HG02759 (cell line): ENCODE data around the gene CCDC88B.

Source experiments
- ATAC-seq: cut with Tn5 transposase; IDR thresholded peaks from one replicate; pipeline ENCODE4 v1.9.1; 2021; ENCODE audit warnings: mild to moderate bottlenecking, moderate library complexity; ENCODE audit not compliant: unreplicated experiment

Gene CCDC88B

DNA sequence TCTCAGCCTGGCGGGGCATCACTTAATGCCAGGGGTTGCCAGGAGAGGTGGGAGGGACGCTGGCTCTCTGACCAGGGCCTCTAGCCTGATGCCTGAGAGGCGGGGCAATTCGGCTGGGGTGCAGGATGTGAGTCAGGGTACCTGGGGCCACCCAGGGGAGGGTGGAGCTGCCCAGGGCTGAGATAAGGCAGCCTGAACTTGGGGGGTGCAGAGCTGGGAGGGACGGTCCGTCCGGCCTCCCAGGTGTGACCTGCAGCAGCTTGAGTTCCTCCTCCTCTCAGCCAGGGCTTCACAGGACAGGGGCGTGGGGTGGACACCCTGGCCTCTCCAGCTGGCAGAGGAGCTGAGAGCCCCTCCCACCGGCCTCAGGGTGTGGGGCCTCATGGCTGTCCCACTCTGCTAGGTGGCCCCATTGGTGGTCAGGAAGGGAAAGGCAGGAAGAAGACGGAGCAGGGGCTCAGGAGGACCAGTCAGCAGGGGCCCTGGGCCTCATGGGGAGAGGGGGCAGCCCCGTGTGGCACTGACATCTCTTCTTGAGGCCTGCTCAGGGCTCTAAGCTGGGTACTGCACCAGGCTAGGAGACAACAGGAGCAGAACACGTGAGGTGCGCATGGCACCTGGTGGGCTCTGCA is 18.0 kb downstream of the CCDC88B start:
- ATAC-seq: no peak

- ATAC-seq: no peak
Measured at GRCh38 chr11:64358536-64358906, 18.5 kb downstream of the CCDC88B start.

DNA sequence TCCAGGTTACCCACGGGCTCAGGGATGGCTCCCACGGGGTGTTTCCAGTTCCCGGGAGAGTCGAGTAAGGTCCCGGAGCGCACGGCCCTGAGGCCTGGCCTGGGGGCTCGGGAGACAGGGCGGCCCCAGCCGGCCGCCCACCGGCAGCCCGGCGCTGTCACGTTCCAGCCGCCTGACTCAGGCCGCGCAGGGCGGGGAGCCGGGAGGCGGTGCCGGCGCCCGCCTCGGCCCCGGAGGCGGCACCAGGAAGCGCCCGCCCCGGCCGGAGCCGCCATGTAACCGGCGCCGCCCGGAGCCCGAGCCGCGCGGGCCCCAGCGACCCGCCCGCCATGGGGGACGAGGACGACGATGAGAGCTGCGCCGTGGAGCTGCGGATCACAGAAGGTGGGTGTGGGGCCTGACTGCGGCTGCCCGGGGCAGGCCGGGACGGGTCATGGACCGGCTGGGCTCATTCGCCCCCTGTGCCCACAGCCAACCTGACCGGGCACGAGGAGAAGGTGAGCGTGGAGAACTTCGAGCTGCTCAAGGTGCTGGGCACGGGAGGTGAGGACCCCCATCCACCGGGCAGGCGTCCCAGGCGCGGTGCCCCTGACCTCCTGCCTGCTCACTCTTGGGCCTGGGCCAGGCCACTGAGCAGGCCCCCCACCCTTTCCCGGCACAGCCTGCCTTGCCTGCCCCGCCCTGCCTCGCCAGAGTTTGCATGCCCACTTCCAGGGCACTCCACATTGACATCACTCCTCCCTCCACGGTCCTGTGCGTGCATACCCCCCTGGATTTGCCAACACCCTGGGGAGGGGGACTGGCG is 19.1 kb downstream of the CCDC88B start, which contains the start of gene RPS6KA4:
TSS of gene RPS6KA4 (plus strand) at position 256 of the 805 bp plus-strand sequence. CDS start at position 330, 74 bp downstream.
- peak; percentile 71 for ATAC-seq

- no peak for ATAC-seq
Measured at GRCh38 chr11:64359712-64360445, 19.9 kb downstream of the CCDC88B start.

DNA sequence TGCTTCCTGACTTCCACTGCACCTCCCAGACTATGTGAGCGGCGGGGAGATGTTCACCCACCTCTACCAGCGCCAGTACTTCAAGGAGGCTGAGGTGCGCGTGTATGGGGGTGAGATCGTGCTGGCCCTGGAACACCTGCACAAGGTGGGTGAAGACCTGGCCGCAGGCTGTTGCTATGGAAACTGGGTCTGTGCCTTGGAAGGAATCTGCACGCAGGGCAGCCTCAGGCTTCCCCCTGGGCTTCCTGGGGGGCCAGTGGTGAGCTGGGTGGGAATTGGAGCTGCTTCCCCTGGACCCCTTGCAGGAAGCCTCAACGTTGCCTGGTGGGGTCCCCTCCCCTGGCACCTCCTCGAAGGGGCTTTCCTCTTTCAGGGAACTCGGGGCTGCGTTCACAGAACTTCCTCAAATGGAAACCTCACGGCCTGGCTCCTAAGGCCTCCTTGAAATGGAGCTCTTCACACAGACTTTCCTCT is 20.5 kb downstream of the CCDC88B start:
- ATAC-seq: no peak

- ATAC-seq: no peak
Measured at GRCh38 chr11:64361659-64362058, 21.7 kb downstream of the CCDC88B start.

GRCh38 chr11:64362339-64362738 is 22.3 kb downstream of the CCDC88B start:
- no peak for ATAC-seq

GRCh38 chr11:64364435-64364834 is 24.4 kb downstream of the CCDC88B start:
- no peak for ATAC-seq

DNA sequence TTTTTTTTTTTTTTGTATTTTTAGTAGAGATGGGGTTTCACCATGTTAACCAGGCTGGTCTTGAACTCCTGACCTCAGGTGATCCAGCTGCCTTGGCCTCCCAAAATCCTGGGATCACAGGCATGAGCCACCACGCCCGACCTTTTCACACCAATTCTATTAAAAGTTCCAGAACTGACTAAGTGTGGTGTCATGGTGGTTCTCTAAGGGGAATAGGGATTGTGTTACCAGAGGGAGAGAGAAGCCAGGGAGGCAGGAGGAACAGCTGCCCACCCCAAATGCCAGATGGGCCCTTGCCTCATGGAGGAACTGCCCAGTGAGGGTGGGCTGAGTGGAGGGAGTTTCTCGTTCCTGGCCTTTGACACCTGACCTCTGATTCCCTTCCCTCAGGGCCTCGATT is 24.9 kb downstream of the CCDC88B start:
- no peak for ATAC-seq

DNA sequence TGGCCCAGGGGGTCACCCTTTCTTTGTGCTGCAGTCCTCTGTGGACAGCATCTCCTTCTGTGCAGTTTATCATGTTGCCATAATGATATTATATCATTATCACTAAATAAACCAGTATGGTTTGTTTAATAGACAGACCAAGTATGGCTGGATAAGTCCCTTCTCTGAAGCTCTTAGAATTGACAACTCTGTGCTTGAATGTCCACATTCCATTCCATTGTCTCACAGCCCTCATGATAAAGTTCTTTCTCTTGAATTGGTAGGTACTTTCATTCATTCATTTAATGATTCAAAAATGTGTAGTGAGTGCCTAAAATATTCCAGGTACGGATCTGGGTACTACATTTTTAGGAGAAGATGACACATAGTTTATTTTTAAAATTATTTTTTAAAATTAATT is 26.7 kb downstream of the CCDC88B start:
- ATAC-seq: no peak

- no peak for ATAC-seq
Measured at GRCh38 chr11:64367931-64368672, 28.1 kb downstream of the CCDC88B start.

- no peak for ATAC-seq
Measured at GRCh38 chr11:64368673-64369074, 28.7 kb downstream of the CCDC88B start.

DNA sequence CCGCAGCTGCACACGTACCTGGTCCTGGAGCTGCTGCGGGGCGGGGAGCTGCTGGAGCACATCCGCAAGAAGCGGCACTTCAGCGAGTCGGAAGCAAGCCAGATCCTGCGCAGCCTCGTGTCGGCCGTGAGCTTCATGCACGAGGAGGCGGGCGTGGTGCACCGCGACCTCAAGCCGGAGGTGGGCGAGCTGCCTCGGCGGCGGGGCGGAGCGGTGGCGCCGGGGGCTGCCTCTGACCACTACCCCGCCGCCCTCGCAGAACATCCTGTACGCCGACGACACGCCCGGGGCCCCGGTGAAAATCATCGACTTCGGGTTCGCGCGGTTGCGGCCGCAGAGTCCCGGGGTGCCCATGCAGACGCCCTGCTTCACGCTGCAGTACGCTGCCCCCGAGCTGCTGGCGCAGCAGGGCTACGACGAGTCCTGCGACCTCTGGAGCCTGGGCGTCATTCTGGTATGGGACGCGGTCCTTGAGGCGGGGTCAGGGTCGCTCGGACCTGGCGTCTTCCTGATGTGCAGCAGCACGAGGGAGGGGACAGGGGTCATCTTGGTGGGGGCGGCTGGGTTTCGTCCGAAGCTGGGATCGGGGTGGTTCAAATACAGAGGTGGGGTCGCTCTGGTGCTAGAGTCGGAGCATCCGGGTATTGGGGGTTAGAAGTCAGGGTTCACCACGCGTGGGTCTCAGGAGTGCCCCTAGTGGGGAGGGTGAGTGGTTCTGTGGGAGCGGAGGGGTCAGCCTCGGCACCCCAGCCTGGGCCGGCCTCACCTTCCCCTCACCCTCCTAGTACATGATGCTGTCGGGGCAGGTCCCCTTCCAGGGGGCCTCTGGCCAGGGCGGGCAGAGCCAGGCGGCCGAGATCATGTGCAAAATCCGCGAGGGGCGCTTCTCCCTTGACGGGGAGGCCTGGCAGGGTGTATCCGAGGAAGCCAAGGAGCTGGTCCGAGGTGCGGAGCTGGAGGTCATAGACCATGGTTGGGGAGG is 29.7 kb downstream of the CCDC88B start:
- ATAC-seq: no peak

DNA sequence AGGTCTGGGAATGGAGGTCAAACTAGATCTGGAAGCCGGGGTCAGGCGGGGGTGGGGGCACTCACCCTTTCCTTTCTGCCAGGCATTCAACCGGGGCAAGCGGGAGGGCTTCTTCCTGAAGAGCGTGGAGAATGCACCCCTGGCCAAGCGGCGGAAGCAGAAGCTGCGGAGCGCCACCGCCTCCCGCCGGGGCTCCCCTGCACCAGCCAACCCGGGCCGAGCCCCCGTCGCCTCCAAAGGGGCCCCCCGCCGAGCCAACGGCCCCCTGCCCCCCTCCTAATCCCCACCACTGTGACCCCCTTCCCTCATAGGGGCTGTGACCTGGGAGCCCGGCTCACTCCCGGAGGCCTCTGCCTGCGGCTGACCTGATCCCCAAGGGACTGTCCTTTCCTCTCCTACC is 31.2 kb downstream of the CCDC88B start:
- ATAC-seq: no peak

DNA sequence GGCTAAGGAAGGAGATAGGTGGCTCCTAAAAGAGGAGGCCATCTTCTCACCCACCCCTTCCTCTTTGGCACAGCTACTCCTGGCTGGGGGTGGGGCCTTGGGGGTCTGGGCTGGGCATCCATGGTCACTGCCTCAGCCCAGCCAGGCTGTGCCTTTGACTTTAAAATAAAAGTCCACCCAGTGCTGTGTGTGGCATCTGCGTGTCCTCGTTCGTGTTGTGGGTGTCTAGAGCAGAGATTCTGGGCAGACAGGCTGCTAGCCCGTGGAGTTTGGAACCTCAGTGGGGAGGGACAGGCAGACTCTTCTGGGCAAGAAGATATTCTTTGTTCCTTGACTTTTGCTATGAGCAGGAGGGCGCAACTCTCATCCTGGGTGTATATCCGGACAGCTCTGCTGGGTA is 32.0 kb downstream of the CCDC88B start:
- ATAC-seq: no peak

DNA sequence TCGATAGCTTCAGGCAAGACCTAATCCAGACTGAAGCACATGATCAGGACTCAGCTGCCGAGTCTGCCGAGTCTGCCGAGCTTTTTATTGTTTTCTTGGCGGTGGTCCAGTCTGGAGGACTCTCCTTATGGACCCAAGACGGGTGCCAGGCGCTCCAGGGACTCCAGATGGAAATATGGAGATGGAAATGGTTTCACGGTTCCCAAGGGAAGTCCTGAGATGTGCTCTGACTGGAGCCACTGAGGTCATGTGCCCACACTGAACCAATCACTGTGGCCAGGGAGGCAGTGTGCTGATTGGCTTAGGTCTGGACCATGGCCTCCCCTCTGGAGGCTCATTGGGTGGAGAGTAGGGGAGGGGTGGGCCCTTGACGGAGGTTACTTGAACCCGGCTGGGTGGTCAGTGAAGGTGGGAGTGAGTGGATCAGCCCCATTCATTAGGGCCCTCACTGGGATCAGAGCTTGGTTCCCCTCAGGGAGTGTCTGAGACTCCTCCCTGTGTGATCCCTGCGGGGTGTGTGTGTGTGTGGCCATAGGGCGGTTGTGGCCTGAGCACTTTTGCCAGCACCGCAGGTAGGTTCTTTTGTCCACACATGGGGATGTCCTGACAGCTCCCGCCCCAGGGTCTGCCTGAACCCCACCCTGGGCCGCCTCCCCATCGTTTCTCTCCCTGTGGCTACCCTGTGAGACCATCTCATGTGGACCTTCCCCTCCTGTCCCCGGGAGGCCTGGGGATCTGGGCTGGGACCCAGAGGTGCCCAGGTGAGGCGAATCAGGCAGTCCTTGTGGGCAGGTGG is 33.0 kb downstream of the CCDC88B start:
- no peak for ATAC-seq

DNA sequence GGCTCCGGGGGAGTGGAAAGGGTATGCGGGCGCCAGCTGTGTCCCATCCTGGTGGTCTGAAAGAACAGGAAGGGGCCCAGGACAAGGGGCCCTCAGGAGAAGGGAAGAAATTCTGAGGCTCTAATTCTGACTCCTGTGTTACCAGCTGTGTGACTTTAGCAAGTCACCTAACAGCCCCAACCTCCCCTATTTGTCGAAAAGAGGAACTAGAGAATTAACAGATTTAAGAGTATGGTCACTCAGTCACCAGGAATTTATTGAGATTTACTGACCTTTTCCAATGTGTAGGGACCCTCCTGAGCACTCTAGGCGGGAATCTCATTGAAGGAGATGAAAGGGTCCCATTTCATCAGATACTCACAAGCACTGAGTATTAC is 33.6 kb downstream of the CCDC88B start:
- no peak for ATAC-seq

- no peak for ATAC-seq
Measured at GRCh38 chr11:64376071-64376470, 36.1 kb downstream of the CCDC88B start.

DNA sequence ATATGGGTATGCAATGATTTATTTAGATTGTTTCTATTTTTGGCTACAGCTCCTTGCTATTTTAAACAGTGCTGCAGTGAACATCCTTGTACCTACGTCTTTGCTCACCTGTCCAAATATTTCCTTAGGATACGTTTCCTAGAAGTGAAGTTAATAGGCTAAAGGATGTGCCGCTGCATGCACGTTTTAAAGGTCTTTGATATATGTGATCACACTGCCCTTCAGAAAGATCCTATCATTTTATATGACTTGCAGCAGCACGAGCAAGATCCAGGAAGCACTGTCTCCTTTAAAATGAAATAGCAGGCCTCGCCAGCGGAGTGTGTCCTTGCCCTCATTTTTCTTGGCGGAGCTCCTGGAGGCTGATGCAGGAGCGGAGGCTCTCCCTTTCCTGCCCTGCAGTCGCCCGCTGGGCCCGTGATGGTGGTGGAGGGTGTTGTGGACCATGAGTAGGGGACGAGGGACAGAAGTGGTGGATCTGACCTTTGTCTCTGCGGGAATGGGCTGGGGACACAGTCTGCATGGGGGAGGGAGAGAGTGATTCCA is 38.4 kb downstream of the CCDC88B start:
- ATAC-seq: no peak
